ENCODE measurements around the gene OR13C3.
"Not testable (repeated sequence)": the region's sequence is repeated elsewhere in the genome, so short reads cannot be mapped to it uniquely, and the experiment has no call there.

OR13C3 gene

DNA sequence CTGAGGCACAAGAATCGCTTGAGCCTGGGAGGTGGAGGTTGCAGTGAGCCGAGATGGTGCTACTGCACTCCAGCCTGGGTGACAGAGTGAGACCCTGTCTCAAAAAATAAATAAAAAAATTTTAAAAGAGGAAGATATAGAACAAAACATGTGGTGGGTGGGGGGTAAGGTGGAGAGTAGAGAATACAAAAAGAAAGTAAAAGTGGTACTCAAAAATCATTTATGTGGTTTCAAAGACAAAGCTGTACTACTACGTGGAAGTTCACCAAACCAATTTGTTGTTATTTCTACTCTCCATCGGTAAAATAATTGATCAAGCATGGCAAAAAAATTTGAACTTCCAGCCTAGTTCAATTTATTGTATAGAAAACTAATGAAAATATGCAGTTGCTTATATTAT lies 8.0 kb upstream of the OR13C3 start:
- H3K9ac ChIP-seq (ENCODE audit: low read depth in 1 of 2, low read length in 2 of 2), result no peak overlapping the region
- no peaks in the 10 kb centered on the region for H3K36me3 ChIP-seq (ENCODE audit: control insufficient read depth in 1 of 2, insufficient read depth in 2 of 2, low read length in 2 of 2)
- no peak overlapping the region for H3K27ac ChIP-seq (ENCODE audit: low read depth, low read length)
- no peak overlapping the region for H3K4me3 ChIP-seq (ENCODE audit: low read depth in 1 of 2, low read length in 2 of 2)
- H3K4me1 ChIP-seq (ENCODE audit: control insufficient read depth in 1 of 2, insufficient read depth in 2 of 2, low read length in 2 of 2), result no peaks in the 10 kb centered on the region
- no peaks in the 10 kb centered on the region for H3K9me3 ChIP-seq (ENCODE audit: control insufficient read depth in 1 of 2, low read length in 2 of 2)
- no peaks in the 10 kb centered on the region for H3K27me3 ChIP-seq (ENCODE audit: control insufficient read depth in 1 of 2, insufficient read depth in 2 of 2, low read length in 2 of 2)

DNA sequence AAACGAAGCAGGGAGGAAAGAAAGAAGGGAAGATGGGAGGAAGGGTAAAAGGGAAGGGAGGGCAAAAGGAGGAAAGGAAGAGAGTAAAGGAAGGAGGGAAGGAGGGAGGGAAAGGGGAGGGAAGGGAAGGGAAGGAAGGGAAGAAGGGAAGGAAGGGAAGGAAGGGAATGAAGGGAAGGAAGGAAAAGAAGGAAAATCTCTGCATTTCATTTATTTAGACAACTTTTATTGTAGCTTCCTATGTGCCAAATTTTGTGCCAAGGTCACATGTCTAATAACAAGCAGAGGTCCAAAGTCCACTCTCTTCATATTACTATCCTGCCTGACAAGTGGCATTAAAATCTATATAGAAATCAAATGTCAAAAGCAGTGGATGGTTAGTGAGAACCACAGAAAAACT lies 2.6 kb upstream of the OR13C3 start:
- Histone ChIP-seq H3K36me3 (ENCODE audit: control insufficient read depth in 1 of 2, insufficient read depth in 2 of 2, low read length in 2 of 2) (no peaks in the 10 kb centered on the region), H3K9me3 (ENCODE audit: control insufficient read depth in 1 of 2, low read length in 2 of 2) (peaks cover 0 to 6% of the 10 kb centered on the region in 2 donors), H3K4me1 (ENCODE audit: control insufficient read depth in 1 of 2, insufficient read depth in 2 of 2, low read length in 2 of 2) (no peaks in the 10 kb centered on the region), H3K27me3 (ENCODE audit: control insufficient read depth in 1 of 2, insufficient read depth in 2 of 2, low read length in 2 of 2) (no peaks in the 10 kb centered on the region), H3K9ac (ENCODE audit: low read depth in 1 of 2, low read length in 2 of 2) (no peak overlapping the region), H3K27ac (ENCODE audit: low read depth, low read length) (no peak overlapping the region), H3K4me3 (ENCODE audit: low read depth in 1 of 2, low read length in 2 of 2) (no peak overlapping the region)

DNA sequence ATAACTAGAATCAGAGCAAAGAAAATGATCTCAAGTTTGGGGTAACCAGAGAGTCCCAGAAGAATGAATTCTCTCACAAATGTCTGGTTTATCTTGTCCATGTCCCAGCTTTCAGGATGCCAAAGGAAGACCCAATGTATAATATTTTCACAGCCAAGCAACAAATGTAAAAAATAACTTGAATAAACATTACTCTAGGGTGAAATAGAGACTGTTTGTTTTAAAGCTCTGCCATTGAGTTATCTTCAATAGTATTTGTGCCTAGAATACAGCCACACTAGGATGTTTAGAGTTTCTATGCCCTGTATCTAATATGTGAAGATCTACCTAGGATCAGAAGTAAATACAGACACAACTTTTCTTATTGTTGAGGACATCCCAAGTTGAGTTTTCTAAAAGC lies 9.5 kb downstream of the OR13C3 start, which contains the start of gene OR13C4:
Gene OR13C4, minus strand, starts transcription at position 101 of the 400 bp plus-strand sequence. Its CDS starts 0 bp downstream, at position 101.
- H3K4me1 ChIP-seq (ENCODE audit: control insufficient read depth in 1 of 2, insufficient read depth in 2 of 2, low read length in 2 of 2), result no peaks in the 10 kb centered on the region
- H3K9me3 ChIP-seq (ENCODE audit: control insufficient read depth in 1 of 2, low read length in 2 of 2), result no peaks in the 10 kb centered on the region
- no peaks in the 10 kb centered on the region for H3K27me3 ChIP-seq (ENCODE audit: control insufficient read depth in 1 of 2, insufficient read depth in 2 of 2, low read length in 2 of 2)
- H3K9ac ChIP-seq (ENCODE audit: low read depth in 1 of 2, low read length in 2 of 2), result no peak within 1 kb of the TSS
- H3K27ac ChIP-seq (ENCODE audit: low read depth, low read length), result no peak within 1 kb of the TSS
- H3K4me3 ChIP-seq (ENCODE audit: low read depth in 1 of 2, low read length in 2 of 2), result no peak within 1 kb of the TSS
- no peaks in the 10 kb centered on the region for H3K36me3 ChIP-seq (ENCODE audit: control insufficient read depth in 1 of 2, insufficient read depth in 2 of 2, low read length in 2 of 2)

DNA sequence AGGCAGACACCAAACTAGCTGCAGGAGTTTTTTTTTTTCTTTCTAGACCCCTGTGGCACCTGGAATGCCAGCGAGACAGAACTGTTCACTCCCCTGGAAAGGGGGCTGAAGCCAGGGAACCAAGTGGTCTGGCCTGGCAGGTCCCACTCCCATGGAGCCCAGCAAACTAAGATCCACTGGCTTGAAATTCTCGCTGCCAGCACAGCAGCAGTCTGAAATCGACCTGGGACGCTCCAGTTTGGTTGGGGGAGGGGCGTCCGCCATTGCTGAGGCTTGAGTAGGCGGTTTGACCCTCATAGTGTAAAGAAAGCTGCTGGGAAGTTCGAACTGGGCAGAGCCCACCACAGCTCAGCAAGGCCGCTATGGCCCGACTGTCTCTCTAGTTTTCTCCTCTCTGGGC lies 16.4 kb downstream of the OR13C3 start:
- not testable (repeated sequence) for H3K4me1 ChIP-seq (ENCODE audit: control insufficient read depth in 1 of 2, insufficient read depth in 2 of 2, low read length in 2 of 2); H3K9me3 ChIP-seq (ENCODE audit: control insufficient read depth in 1 of 2, low read length in 2 of 2); H3K4me3 ChIP-seq (ENCODE audit: low read depth in 1 of 2, low read length in 2 of 2); H3K36me3 ChIP-seq (ENCODE audit: control insufficient read depth in 1 of 2, insufficient read depth in 2 of 2, low read length in 2 of 2); H3K27me3 ChIP-seq (ENCODE audit: control insufficient read depth in 1 of 2, insufficient read depth in 2 of 2, low read length in 2 of 2); H3K27ac ChIP-seq (ENCODE audit: low read depth, low read length); H3K9ac ChIP-seq (ENCODE audit: low read depth in 1 of 2, low read length in 2 of 2)

DNA sequence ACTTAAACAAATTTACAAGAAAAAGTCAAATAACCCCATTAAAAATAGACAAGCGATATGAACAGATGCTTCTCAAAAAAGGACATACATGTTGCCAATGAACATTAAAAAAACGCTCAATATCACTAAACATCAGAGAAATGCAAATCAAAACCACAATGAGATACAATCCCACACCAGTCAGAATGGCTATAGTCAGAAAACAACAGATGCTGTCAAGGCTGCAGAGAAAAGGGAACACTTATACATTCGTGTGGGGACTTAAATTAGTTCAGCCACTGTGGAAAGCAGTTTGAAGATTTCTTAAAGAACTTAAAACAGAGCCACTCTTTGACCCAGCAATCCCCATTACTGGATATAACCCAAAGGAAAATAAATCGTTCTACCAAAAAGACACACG lies 21.8 kb downstream of the OR13C3 start:
- H3K27me3 ChIP-seq (ENCODE audit: control insufficient read depth in 1 of 2, insufficient read depth in 2 of 2, low read length in 2 of 2), result no peaks in the 10 kb centered on the region
- H3K9me3 ChIP-seq (ENCODE audit: control insufficient read depth in 1 of 2, low read length in 2 of 2), result peaks cover 0 to 4% of the 10 kb centered on the region in 2 donors
- H3K4me3 ChIP-seq (ENCODE audit: low read depth in 1 of 2, low read length in 2 of 2), result no peak overlapping the region
- H3K4me1 ChIP-seq (ENCODE audit: control insufficient read depth in 1 of 2, insufficient read depth in 2 of 2, low read length in 2 of 2), result no peaks in the 10 kb centered on the region
- no peak overlapping the region for H3K9ac ChIP-seq (ENCODE audit: low read depth in 1 of 2, low read length in 2 of 2)
- no peaks in the 10 kb centered on the region for H3K36me3 ChIP-seq (ENCODE audit: control insufficient read depth in 1 of 2, insufficient read depth in 2 of 2, low read length in 2 of 2)
- H3K27ac ChIP-seq (ENCODE audit: low read depth, low read length), result no peak overlapping the region

DNA sequence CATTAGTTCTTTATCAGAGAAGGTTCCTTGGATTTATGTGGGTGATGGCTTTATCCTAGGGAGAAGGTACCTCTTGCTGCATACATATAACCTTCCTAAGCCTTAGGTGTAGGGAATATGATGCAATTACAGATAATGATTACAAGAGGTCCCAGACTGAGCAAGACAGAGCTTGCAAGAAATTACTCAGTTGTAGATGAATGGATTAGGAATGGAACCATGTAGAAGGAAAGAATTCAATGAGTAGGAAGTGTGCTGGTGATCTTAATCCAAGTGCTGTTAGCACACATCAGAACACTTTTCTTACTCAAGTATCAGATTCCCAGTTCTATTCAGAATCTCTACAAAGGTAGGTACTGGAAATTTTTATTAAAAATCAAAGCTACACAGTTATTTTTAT lies 30.1 kb downstream of the OR13C3 start:
- H3K4me3 ChIP-seq (ENCODE audit: low read depth in 1 of 2, low read length in 2 of 2), result no peak overlapping the region
- no peaks in the 10 kb centered on the region for H3K27me3 ChIP-seq (ENCODE audit: control insufficient read depth in 1 of 2, insufficient read depth in 2 of 2, low read length in 2 of 2)
- no peaks in the 10 kb centered on the region for H3K36me3 ChIP-seq (ENCODE audit: control insufficient read depth in 1 of 2, insufficient read depth in 2 of 2, low read length in 2 of 2)
- no peaks in the 10 kb centered on the region for H3K4me1 ChIP-seq (ENCODE audit: control insufficient read depth in 1 of 2, insufficient read depth in 2 of 2, low read length in 2 of 2)
- H3K9ac ChIP-seq (ENCODE audit: low read depth in 1 of 2, low read length in 2 of 2), result no peak overlapping the region
- no peak overlapping the region for H3K27ac ChIP-seq (ENCODE audit: low read depth, low read length)
- peaks cover 0 to 4% of the 10 kb centered on the region in 2 donors for H3K9me3 ChIP-seq (ENCODE audit: control insufficient read depth in 1 of 2, low read length in 2 of 2)

DNA sequence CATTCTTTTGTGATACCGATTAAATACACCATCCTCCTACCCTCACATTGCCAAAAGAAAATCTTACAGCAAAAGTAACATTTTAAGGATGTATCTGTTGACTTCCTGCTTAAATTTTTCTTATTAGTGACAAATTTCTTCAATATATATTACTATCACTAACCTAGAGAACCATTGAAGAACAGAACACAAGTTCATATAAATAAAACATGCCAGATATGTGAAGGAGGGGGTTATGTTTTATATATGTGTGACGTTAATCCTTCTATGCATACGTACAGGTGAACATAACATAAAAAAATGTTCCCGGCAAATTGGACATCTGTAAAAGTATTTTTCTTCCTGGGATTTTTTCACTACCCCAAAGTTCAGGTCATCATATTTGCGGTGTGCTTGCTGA lies 32.7 kb downstream of the OR13C3 start, which contains the start of gene OR13F1:
Gene OR13F1, plus strand, starts transcription at position 301 of the 400 bp plus-strand sequence. Its CDS starts 0 bp downstream, at position 301.
- Histone ChIP-seq H3K27me3 (ENCODE audit: control insufficient read depth in 1 of 2, insufficient read depth in 2 of 2, low read length in 2 of 2) (no peaks in the 10 kb centered on the region), H3K4me3 (ENCODE audit: low read depth in 1 of 2, low read length in 2 of 2) (no peak within 1 kb of the TSS), H3K4me1 (ENCODE audit: control insufficient read depth in 1 of 2, insufficient read depth in 2 of 2, low read length in 2 of 2) (no peaks in the 10 kb centered on the region), H3K27ac (ENCODE audit: low read depth, low read length) (no peak within 1 kb of the TSS), H3K9me3 (ENCODE audit: control insufficient read depth in 1 of 2, low read length in 2 of 2) (no peaks in the 10 kb centered on the region), H3K9ac (ENCODE audit: low read depth in 1 of 2, low read length in 2 of 2) (no peak within 1 kb of the TSS), H3K36me3 (ENCODE audit: control insufficient read depth in 1 of 2, insufficient read depth in 2 of 2, low read length in 2 of 2) (no peaks in the 10 kb centered on the region)

DNA sequence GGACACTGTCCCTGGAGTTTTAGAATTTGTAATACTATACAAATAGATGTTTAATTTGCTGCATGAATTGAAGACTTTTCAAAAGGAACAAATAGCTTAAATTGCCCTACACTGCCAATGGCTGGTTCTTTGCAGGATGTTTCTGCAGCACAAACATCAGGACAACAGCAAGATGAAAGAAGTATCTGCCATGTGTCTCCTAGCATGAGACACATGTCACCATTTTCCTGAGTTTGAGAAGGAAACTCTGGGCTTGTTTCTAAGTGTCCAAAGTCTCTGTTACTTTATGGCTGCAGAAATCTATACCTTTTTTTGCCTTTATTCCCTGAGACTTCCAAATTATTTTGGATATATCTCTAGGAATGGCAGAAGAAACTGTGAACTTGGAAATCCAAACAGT lies 33.2 kb downstream of the OR13C3 start:
- Histone ChIP-seq H3K9ac (ENCODE audit: low read depth in 1 of 2, low read length in 2 of 2) (no peak overlapping the region), H3K4me1 (ENCODE audit: control insufficient read depth in 1 of 2, insufficient read depth in 2 of 2, low read length in 2 of 2) (no peaks in the 10 kb centered on the region), H3K27ac (ENCODE audit: low read depth, low read length) (no peak overlapping the region), H3K36me3 (ENCODE audit: control insufficient read depth in 1 of 2, insufficient read depth in 2 of 2, low read length in 2 of 2) (no peaks in the 10 kb centered on the region), H3K9me3 (ENCODE audit: control insufficient read depth in 1 of 2, low read length in 2 of 2) (no peaks in the 10 kb centered on the region), H3K27me3 (ENCODE audit: control insufficient read depth in 1 of 2, insufficient read depth in 2 of 2, low read length in 2 of 2) (no peaks in the 10 kb centered on the region), H3K4me3 (ENCODE audit: low read depth in 1 of 2, low read length in 2 of 2) (no peak overlapping the region)

DNA sequence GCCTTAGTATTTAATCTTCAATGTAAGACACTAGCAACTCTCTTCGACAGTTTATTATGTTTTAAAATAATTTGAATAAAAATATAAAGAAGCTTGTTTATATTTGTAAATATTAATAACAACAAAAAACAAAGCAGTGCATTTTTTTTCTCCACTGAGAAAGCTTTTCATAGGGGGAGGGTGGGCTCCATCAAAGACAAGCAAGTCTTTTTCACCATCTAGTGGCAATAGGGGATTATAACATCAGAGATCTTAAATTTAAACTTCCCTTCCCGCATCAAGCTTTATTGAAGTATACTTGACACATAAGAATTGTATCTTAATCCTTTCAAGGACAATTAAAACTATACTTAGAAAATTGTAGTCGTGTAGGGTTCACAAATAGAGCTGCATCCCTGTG lies 41.8 kb downstream of the OR13C3 start:
- H3K27me3 ChIP-seq (ENCODE audit: control insufficient read depth in 1 of 2, insufficient read depth in 2 of 2, low read length in 2 of 2), result no peaks in the 10 kb centered on the region
- peaks cover 0 to 3% of the 10 kb centered on the region in 2 donors for H3K9me3 ChIP-seq (ENCODE audit: control insufficient read depth in 1 of 2, low read length in 2 of 2)
- H3K4me1 ChIP-seq (ENCODE audit: control insufficient read depth in 1 of 2, insufficient read depth in 2 of 2, low read length in 2 of 2), result no peaks in the 10 kb centered on the region
- H3K4me3 ChIP-seq (ENCODE audit: low read depth in 1 of 2, low read length in 2 of 2), result no peak overlapping the region
- no peak overlapping the region for H3K9ac ChIP-seq (ENCODE audit: low read depth in 1 of 2, low read length in 2 of 2)
- H3K36me3 ChIP-seq (ENCODE audit: control insufficient read depth in 1 of 2, insufficient read depth in 2 of 2, low read length in 2 of 2), result no peaks in the 10 kb centered on the region
- no peak overlapping the region for H3K27ac ChIP-seq (ENCODE audit: low read depth, low read length)

Measured in duodenal mucosa (tissue), 2 donors.